ENCODE data around the gene PDZD2.

GRCh38 chr5:31638748-31639418 lies at the start of gene PDZD2:
- TF ChIP-seq CTCF (IDR thresholded peaks at IDR 0.05; ENCODE audit: poor library complexity, severe bottlenecking) (peak; percentile 81), TAF1 (IDR thresholded peaks at IDR 0.05; ENCODE audit: low read depth) (peak; percentile 62), EZH2 (IDR thresholded peaks at IDR 0.05; ENCODE audit: borderline replicate concordance, insufficient read depth, low read length, poor library complexity, severe bottlenecking) (no peak), EP300 (conservative IDR thresholded peaks at IDR 0.05; ENCODE audit: poor library complexity, severe bottlenecking) (peak; percentile 25), REST (IDR thresholded peaks at IDR 0.05; ENCODE audit: borderline replicate concordance) (peak; percentile 38)
